ENCODE results near the gene RARRES2.
A peak's percentile ranks its signal among the peaks of the same experiment; 100 is the strongest.

RARRES2 gene

DNA sequence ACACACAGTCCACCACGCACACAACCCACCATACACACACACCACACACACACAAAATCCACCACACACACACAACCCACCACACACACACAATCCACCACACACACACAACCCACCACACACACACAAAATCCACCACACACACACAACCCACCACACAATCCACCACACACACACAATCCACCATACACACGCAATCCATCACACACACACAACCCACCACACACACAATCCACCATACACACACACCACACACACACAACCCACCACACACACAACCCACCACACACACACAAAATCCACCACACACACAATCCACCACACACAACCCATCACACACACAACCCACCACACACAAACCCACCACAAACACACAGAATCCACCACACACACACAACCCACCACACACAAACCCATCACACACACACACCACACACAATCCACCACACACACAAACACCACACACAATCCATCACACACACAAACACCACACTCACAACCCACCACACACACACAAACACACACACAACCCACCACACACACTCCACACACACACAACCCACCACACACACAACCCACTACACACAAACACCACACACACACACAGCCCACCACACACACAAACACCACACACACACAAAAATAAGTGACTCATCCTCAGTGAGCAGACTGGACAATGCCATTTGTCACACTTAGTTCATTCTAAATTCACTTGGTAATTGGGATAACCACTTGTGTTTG lies 18.4 kb upstream of the RARRES2 start:
- peak overlapping the region; percentile 3 for H2BK120ac ChIP-seq (ENCODE audit: insufficient read depth, low read length, poor library complexity)
- peak overlapping the region; percentile 88 for H3K23ac ChIP-seq (ENCODE audit: low read length)
- peak overlapping the region; percentile 21 for H2AK5ac ChIP-seq (ENCODE audit: low read length)
- H3K36me3 ChIP-seq (ENCODE audit: control insufficient read depth in 1 of 2, insufficient read depth in 2 of 2, low read length in 2 of 2): no peaks in the 10 kb centered on the region
- peaks cover 8% of the 10 kb centered on the region for H3K9me3 ChIP-seq (ENCODE audit: insufficient read depth, low read depth, low read length)
- H3K79me1 ChIP-seq (ENCODE audit: low read length): peaks cover 22% of the 10 kb centered on the region
- H4K91ac ChIP-seq (ENCODE audit: low read depth, low read length): peak overlapping the region; percentile 64
- no peak overlapping the region for H3K9ac ChIP-seq (ENCODE audit: low read length)
- H3K27me3 ChIP-seq (ENCODE audit: insufficient read depth, low read length): no peaks in the 10 kb centered on the region
- H3K4me2 ChIP-seq (ENCODE audit: low read length): no peak overlapping the region
- H3K4me3 ChIP-seq (ENCODE audit: low read depth, low read length): peak overlapping the region; percentile 56
- no peak overlapping the region for H4K12ac ChIP-seq (ENCODE audit: low read depth, low read length)
- no peak for DNase-seq
- peak overlapping the region; percentile 10 for H3K14ac ChIP-seq (ENCODE audit: low read length)
- no peak overlapping the region for H2BK5ac ChIP-seq (ENCODE audit: low read depth, low read length, poor library complexity)
- H4K8ac ChIP-seq (ENCODE audit: low read depth, low read length): no peak overlapping the region
- H3K79me2 ChIP-seq (ENCODE audit: control insufficient read depth, insufficient read depth, low read length, poor library complexity): no peaks in the 10 kb centered on the region
- WGBS (ENCODE audit: extremely low coverage, insufficient coverage, insufficient read length): 100% methylated on average over 1 of the region's 2 CpGs
- no peak overlapping the region for H3K27ac ChIP-seq (ENCODE audit: low read depth, low read length)
- H2BK12ac ChIP-seq (ENCODE audit: low read length): peak overlapping the region; percentile 37
- peaks cover 11 to 21% of the 10 kb centered on the region in 2 experiments for H3K4me1 ChIP-seq (ENCODE audit: control insufficient read depth in 1 of 2, insufficient read depth in 2 of 2, low read length in 2 of 2)
- H3K4ac ChIP-seq (ENCODE audit: low read depth, low read length): no peak overlapping the region
- no peak overlapping the region for H2AFZ ChIP-seq (ENCODE audit: insufficient read depth, low read length, poor library complexity)
- H3K18ac ChIP-seq (ENCODE audit: low read length): peak overlapping the region; percentile 60

DNA sequence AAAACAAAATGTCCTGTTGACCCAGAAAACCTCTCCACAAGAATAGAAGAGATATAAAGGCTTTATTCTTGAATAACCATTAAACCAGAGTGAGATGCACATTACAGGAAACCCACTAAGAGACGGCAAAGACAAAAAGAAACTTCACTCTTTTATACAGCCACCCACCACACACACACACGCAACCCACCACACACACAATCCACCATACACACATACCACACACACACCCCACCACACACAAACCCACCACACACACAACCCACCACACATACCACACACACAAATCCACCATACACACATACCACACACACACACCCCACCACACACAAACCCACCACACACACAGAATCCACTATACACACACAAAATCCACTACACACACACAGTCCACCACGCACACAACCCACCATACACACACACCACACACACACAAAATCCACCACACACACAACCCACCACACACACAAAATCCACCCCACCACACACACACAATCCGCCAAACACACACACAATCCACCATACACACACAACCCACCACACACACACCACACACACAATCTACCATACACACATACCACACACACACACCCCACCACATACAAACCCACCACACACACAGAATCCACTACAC lies 17.7 kb upstream of the RARRES2 start:
- Histone ChIP-seq H2BK120ac (ENCODE audit: insufficient read depth, low read length, poor library complexity) (no peak overlapping the region), H3K27ac (ENCODE audit: low read depth, low read length) (no peak overlapping the region), H2AK5ac (ENCODE audit: low read length) (peak overlapping the region; percentile 21), H3K27me3 (ENCODE audit: insufficient read depth, low read length) (no peaks in the 10 kb centered on the region), H3K9ac (ENCODE audit: low read length) (no peak overlapping the region), H3K4me3 (ENCODE audit: low read depth, low read length) (no peak overlapping the region), H3K79me1 (ENCODE audit: low read length) (peaks cover 22% of the 10 kb centered on the region), H3K4me2 (ENCODE audit: low read length) (no peak overlapping the region), H2AFZ (ENCODE audit: insufficient read depth, low read length, poor library complexity) (no peak overlapping the region), H3K4me1 (ENCODE audit: control insufficient read depth in 1 of 2, insufficient read depth in 2 of 2, low read length in 2 of 2) (peaks cover 11 to 21% of the 10 kb centered on the region in 2 experiments), H2BK12ac (ENCODE audit: low read length) (peak overlapping the region; percentile 37), H4K91ac (ENCODE audit: low read depth, low read length) (peak overlapping the region; percentile 23), H3K18ac (ENCODE audit: low read length) (peak overlapping the region; percentile 34), H2BK5ac (ENCODE audit: low read depth, low read length, poor library complexity) (no peak overlapping the region), H3K4ac (ENCODE audit: low read depth, low read length) (no peak overlapping the region), H3K79me2 (ENCODE audit: control insufficient read depth, insufficient read depth, low read length, poor library complexity) (no peaks in the 10 kb centered on the region), H3K9me3 (ENCODE audit: insufficient read depth, low read depth, low read length) (peaks cover 8% of the 10 kb centered on the region), H3K23ac (ENCODE audit: low read length) (no peak overlapping the region), H4K12ac (ENCODE audit: low read depth, low read length) (no peak overlapping the region), H4K8ac (ENCODE audit: low read depth, low read length) (no peak overlapping the region), H3K14ac (ENCODE audit: low read length) (peak overlapping the region; percentile 10), H3K36me3 (ENCODE audit: control insufficient read depth in 1 of 2, insufficient read depth in 2 of 2, low read length in 2 of 2) (no peaks in the 10 kb centered on the region)
- WGBS (ENCODE audit: extremely low coverage, insufficient coverage, insufficient read length): 100% methylated on average over 3 of the region's 4 CpGs
- DNase-seq: no peak

DNA sequence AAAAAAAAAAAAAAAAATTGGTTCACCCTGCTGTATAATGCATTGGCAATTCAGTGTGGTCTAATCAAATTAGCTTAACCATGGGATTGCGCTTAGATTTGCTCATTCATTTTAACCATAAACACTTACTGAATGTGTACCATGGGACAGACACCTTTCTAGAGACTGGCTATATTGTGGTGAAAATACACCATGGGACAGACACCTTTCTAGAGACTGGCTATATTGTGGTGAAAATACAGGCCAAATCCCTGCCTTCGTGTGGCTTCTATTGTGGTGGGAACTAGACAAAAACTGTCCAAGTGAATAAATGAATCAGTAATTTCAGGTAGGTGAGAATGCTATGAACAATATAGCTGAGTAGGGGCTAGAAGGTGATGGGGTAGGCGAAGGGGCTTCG lies 17.0 kb upstream of the RARRES2 start:
- Histone ChIP-seq H4K8ac (ENCODE audit: low read depth, low read length) (no peak overlapping the region), H3K4me3 (ENCODE audit: low read depth, low read length) (no peak overlapping the region), H3K36me3 (ENCODE audit: control insufficient read depth in 1 of 2, insufficient read depth in 2 of 2, low read length in 2 of 2) (no peaks in the 10 kb centered on the region), H4K12ac (ENCODE audit: low read depth, low read length) (no peak overlapping the region), H3K79me1 (ENCODE audit: low read length) (peaks cover 19% of the 10 kb centered on the region), H3K4me2 (ENCODE audit: low read length) (no peak overlapping the region), H2BK5ac (ENCODE audit: low read depth, low read length, poor library complexity) (no peak overlapping the region), H2BK12ac (ENCODE audit: low read length) (no peak overlapping the region), H3K4ac (ENCODE audit: low read depth, low read length) (no peak overlapping the region), H3K14ac (ENCODE audit: low read length) (no peak overlapping the region), H3K9me3 (ENCODE audit: insufficient read depth, low read depth, low read length) (peaks cover 8% of the 10 kb centered on the region), H3K9ac (ENCODE audit: low read length) (no peak overlapping the region), H4K91ac (ENCODE audit: low read depth, low read length) (no peak overlapping the region), H3K4me1 (ENCODE audit: control insufficient read depth in 1 of 2, insufficient read depth in 2 of 2, low read length in 2 of 2) (peaks cover 11 to 21% of the 10 kb centered on the region in 2 experiments), H3K27me3 (ENCODE audit: insufficient read depth, low read length) (no peaks in the 10 kb centered on the region), H2AFZ (ENCODE audit: insufficient read depth, low read length, poor library complexity) (no peak overlapping the region), H3K18ac (ENCODE audit: low read length) (no peak overlapping the region), H3K27ac (ENCODE audit: low read depth, low read length) (no peak overlapping the region), H2AK5ac (ENCODE audit: low read length) (no peak overlapping the region), H2BK120ac (ENCODE audit: insufficient read depth, low read length, poor library complexity) (no peak overlapping the region), H3K23ac (ENCODE audit: low read length) (no peak overlapping the region), H3K79me2 (ENCODE audit: control insufficient read depth, insufficient read depth, low read length, poor library complexity) (no peaks in the 10 kb centered on the region)
- no CpG with 5 or more reads among the region's 4 CpGs for WGBS (ENCODE audit: extremely low coverage, insufficient coverage, insufficient read length)
- DNase-seq: no peak

DNA sequence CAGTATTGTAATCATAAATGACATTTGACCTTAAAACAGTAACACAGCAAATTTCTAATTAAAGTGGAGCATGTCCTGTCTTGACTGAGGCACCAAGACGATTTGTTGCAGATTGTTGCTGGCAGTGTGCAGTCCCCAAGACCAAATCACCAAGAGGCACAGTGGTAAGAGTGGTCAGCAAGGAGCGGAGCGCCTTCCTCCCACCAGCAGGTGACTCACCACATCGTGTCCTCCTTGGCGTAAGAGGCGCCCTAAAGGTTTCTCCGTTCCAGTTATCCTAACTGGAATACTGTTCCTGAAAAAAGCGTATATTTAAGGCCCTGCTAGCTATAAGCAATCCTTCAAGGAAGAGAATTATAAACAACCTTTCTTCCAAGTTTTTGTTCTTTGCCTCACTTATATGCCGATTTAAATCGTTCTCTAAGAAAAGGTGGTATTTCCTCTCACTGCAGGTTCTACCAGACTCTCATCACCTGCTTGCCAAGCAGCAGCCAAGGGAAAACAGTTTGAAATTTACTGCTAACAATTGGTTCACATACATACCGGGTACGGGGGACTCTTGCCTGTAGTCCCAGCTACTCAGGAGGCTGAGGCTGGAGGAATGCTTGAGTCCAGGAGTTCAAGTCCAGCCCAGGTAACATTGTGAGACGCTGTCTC lies 16.5 kb upstream of the RARRES2 start:
- no peak overlapping the region for H3K27ac ChIP-seq (ENCODE audit: low read depth, low read length)
- no peaks in the 10 kb centered on the region for H3K27me3 ChIP-seq (ENCODE audit: insufficient read depth, low read length)
- H4K8ac ChIP-seq (ENCODE audit: low read depth, low read length): no peak overlapping the region
- H3K79me2 ChIP-seq (ENCODE audit: control insufficient read depth, insufficient read depth, low read length, poor library complexity): no peaks in the 10 kb centered on the region
- no peak overlapping the region for H4K12ac ChIP-seq (ENCODE audit: low read depth, low read length)
- H3K36me3 ChIP-seq (ENCODE audit: control insufficient read depth in 1 of 2, insufficient read depth in 2 of 2, low read length in 2 of 2): no peaks in the 10 kb centered on the region
- DNase-seq: peak in 1 of 2 donors; percentile 40
- no peak overlapping the region for H3K23ac ChIP-seq (ENCODE audit: low read length)
- H3K18ac ChIP-seq (ENCODE audit: low read length): no peak overlapping the region
- H3K4me3 ChIP-seq (ENCODE audit: low read depth, low read length): no peak overlapping the region
- H3K79me1 ChIP-seq (ENCODE audit: low read length): peaks cover 17% of the 10 kb centered on the region
- no peak overlapping the region for H3K9ac ChIP-seq (ENCODE audit: low read length)
- H2BK120ac ChIP-seq (ENCODE audit: insufficient read depth, low read length, poor library complexity): no peak overlapping the region
- H2BK12ac ChIP-seq (ENCODE audit: low read length): peak overlapping the region; percentile 47
- H2AFZ ChIP-seq (ENCODE audit: insufficient read depth, low read length, poor library complexity): no peak overlapping the region
- H3K4me1 ChIP-seq (ENCODE audit: control insufficient read depth in 1 of 2, insufficient read depth in 2 of 2, low read length in 2 of 2): peaks cover 11 to 18% of the 10 kb centered on the region in 2 experiments
- no peak overlapping the region for H4K91ac ChIP-seq (ENCODE audit: low read depth, low read length)
- no peak overlapping the region for H3K4me2 ChIP-seq (ENCODE audit: low read length)
- no CpG with 5 or more reads among the region's 13 CpGs for WGBS (ENCODE audit: extremely low coverage, insufficient coverage, insufficient read length)
- no peak overlapping the region for H3K4ac ChIP-seq (ENCODE audit: low read depth, low read length)
- H2BK5ac ChIP-seq (ENCODE audit: low read depth, low read length, poor library complexity): no peak overlapping the region
- peaks cover 8% of the 10 kb centered on the region for H3K9me3 ChIP-seq (ENCODE audit: insufficient read depth, low read depth, low read length)
- no peak overlapping the region for H2AK5ac ChIP-seq (ENCODE audit: low read length)
- no peak overlapping the region for H3K14ac ChIP-seq (ENCODE audit: low read length)

All from trophoblast cell (in vitro differentiated cells and primary cell).